Calu3 (cell line): ENCODE results near the gene BTNL8. TPM values are rescaled to one million over a fixed set of nuclear protein-coding genes. Genes with fewer than 3 reads are reported as not detected.

Experiments used
- BruUV-seq: library from RNA; stranded (reverse); fragments of 400-500 nt; replicated peaks from 2 replicates; lab custom pipeline; 2021; lab: Mats Ljungman, UMichigan
- CTCF ChIA-PET: fragments of 300-600 bp; sonication (Branson Sonifier 250); formaldehyde crosslinking; loops from one replicate; lab custom pipeline; 2022; ENCODE audit warnings: antibody characterized with exemption; lab: Charles Lee
- DNase-seq: peaks from one replicate; pipeline ENCODE4 v3.0.0; 2022
- H3K27ac Mint-ChIP-seq: one replicate; pipeline ENCODE4 v1.8.0; 2022; ENCODE audit warnings: mixed read lengths; ENCODE audit not compliant: unreplicated experiment
- H3K27me3 Mint-ChIP-seq: one replicate; pipeline ENCODE4 v1.8.0; 2022; ENCODE audit warnings: mixed read lengths; ENCODE audit not compliant: unreplicated experiment
- H3K36me3 Mint-ChIP-seq: one replicate; pipeline ENCODE4 v1.8.0; 2022; ENCODE audit warnings: mild to moderate bottlenecking, moderate library complexity, mixed read lengths; ENCODE audit not compliant: insufficient read depth, unreplicated experiment
- H3K4me1 Mint-ChIP-seq: one replicate; pipeline ENCODE4 v1.8.0; 2022; ENCODE audit warnings: mild to moderate bottlenecking, low read depth, mixed read lengths; ENCODE audit not compliant: unreplicated experiment
- H3K4me3 Mint-ChIP-seq: one replicate; pipeline ENCODE4 v1.8.0; 2022; ENCODE audit warnings: mild to moderate bottlenecking, low read depth, moderate library complexity, mixed read lengths; ENCODE audit not compliant: unreplicated experiment
- H3K9me3 Mint-ChIP-seq: one replicate; pipeline ENCODE4 v1.8.0; 2022; ENCODE audit warnings: low read depth, mixed read lengths; ENCODE audit not compliant: unreplicated experiment
- CTCF ChIP-seq: fragments of 200-600 bp; IDR thresholded peaks from one replicate; pipeline ENCODE4 v1.8.0; 2022; ENCODE audit warnings: antibody characterized with exemption; ENCODE audit not compliant: unreplicated experiment
- intact Hi-C: fragments of 100-400 bp; cut with micrococcal nuclease; formaldehyde crosslinking; loops from one replicate; pipeline ENCODE4 v1.10.0; 2022; ENCODE audit not compliant: unreplicated experiment
- total RNA-seq: library from RNA; stranded (reverse); gene quantifications from 2 replicates; pipeline ENCODE4 v1.2.3, GENCODE V29; 2022

BTNL8 gene
- total RNA-seq, 1 experiment from 2014 or later = not detected

- BruUV-seq = no TSS peak
- H3K27ac Mint-ChIP-seq = no peak overlapping the region
- no peaks in the 10 kb centered on the region for H3K27me3 Mint-ChIP-seq
- H3K4me1 Mint-ChIP-seq = peaks cover 16% of the 10 kb centered on the region
- CTCF ChIA-PET = no interaction called here
- no peaks in the 10 kb centered on the region for H3K36me3 Mint-ChIP-seq
- DNase-seq = no peak
- H3K9me3 Mint-ChIP-seq = peaks cover 2% of the 10 kb centered on the region
- TF ChIP-seq CTCF = no peak
- intact Hi-C loops = no loop called here
- no peak overlapping the region for H3K4me3 Mint-ChIP-seq
Measured at GRCh38 chr5:180914646-180915045, 15.7 kb downstream of the BTNL8 start.

GRCh38 chr5:180915924-180916323, 17.0 kb downstream of the BTNL8 start:
- no peak for TF ChIP-seq CTCF
- no peak overlapping the region for H3K4me3 Mint-ChIP-seq
- H3K27me3 Mint-ChIP-seq = no peaks in the 10 kb centered on the region
- no peaks in the 10 kb centered on the region for H3K36me3 Mint-ChIP-seq
- H3K4me1 Mint-ChIP-seq = peaks cover 16% of the 10 kb centered on the region
- no TSS peak for BruUV-seq
- CTCF ChIA-PET = no interaction called here
- H3K9me3 Mint-ChIP-seq = peaks cover 2% of the 10 kb centered on the region
- H3K27ac Mint-ChIP-seq = no peak overlapping the region
- intact Hi-C loops = no loop called here
- no peak for DNase-seq

GRCh38 chr5:180918380-180918779, 19.4 kb downstream of the BTNL8 start:
- intact Hi-C loops = no loop called here
- Mint-ChIP-seq H3K27ac (no peak overlapping the region), H3K36me3 (no peaks in the 10 kb centered on the region), H3K4me1 (peaks cover 16% of the 10 kb centered on the region), H3K4me3 (no peak overlapping the region), H3K27me3 (no peaks in the 10 kb centered on the region), H3K9me3 (peaks cover 4% of the 10 kb centered on the region)
- BruUV-seq = no TSS peak
- no peak for TF ChIP-seq CTCF
- DNase-seq = no peak
- CTCF ChIA-PET = no interaction called here

- Mint-ChIP-seq H3K27ac (no peak overlapping the region), H3K4me1 (peaks cover 10% of the 10 kb centered on the region), H3K36me3 (no peaks in the 10 kb centered on the region), H3K9me3 (peaks cover 2% of the 10 kb centered on the region), H3K4me3 (no peak overlapping the region), H3K27me3 (no peaks in the 10 kb centered on the region)
- CTCF ChIA-PET = no interaction called here
- no peak for DNase-seq
- no TSS peak for BruUV-seq
- TF ChIP-seq CTCF = no peak
- intact Hi-C loops = no loop called here
Measured at GRCh38 chr5:180920710-180921109, 21.8 kb downstream of the BTNL8 start.
